ENCODE data around the gene RASL12.

Gene RASL12

DNA sequence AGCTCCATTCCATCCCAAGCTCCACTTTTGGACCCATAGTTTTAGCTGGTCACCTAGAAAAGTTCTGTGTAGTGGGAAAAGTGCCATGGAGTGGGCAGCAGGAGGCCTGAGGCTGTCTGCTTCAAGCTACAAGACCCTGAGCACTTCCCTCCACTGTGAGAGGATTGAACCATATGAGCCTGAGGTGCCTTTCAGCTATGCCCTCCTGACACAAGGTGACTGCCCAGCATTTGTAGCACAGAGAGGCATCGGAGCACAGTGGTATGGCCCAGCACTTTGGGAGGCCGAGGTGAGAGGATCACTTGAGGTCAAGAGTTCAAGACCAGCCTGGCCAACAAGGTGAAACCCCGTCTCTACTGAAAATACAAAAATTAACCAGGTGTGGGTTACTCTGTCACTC, 4.8 kb upstream of the RASL12 start:
- no peak for DNase-seq (ENCODE audit: low read depth)
- TF ChIP-seq, protein P1, sequence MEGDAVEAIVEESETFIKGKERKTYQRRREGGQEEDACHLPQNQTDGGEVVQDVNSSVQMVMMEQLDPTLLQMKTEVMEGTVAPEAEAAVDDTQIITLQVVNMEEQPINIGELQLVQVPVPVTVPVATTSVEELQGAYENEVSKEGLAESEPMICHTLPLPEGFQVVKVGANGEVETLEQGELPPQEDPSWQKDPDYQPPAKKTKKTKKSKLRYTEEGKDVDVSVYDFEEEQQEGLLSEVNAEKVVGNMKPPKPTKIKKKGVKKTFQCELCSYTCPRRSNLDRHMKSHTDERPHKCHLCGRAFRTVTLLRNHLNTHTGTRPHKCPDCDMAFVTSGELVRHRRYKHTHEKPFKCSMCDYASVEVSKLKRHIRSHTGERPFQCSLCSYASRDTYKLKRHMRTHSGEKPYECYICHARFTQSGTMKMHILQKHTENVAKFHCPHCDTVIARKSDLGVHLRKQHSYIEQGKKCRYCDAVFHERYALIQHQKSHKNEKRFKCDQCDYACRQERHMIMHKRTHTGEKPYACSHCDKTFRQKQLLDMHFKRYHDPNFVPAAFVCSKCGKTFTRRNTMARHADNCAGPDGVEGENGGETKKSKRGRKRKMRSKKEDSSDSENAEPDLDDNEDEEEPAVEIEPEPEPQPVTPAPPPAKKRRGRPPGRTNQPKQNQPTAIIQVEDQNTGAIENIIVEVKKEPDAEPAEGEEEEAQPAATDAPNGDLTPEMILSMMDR (conservative IDR thresholded peaks at IDR 0.05; ENCODE audit: low read depth, low read length) = no peak
- no peak overlapping the region for H3K4me3 ChIP-seq (ENCODE audit: low read depth, low read length)

- DNase-seq (ENCODE audit: low read depth) = no peak
- no peak overlapping the region for H3K4me3 ChIP-seq (ENCODE audit: low read depth, low read length)
- TF ChIP-seq, protein P1 (conservative IDR thresholded peaks at IDR 0.05; ENCODE audit: low read depth, low read length) = no peak
Observed at GRCh38 chr15:65072027-65072426, 4.2 kb upstream of the RASL12 start.

GRCh38 chr15:65071381-65071811, 3.6 kb upstream of the RASL12 start:
- TF ChIP-seq, protein P1 (conservative IDR thresholded peaks at IDR 0.05; ENCODE audit: low read depth, low read length) = no peak
- H3K4me3 ChIP-seq (ENCODE audit: low read depth, low read length) = no peak overlapping the region
- DNase-seq (ENCODE audit: low read depth) = no peak

DNA sequence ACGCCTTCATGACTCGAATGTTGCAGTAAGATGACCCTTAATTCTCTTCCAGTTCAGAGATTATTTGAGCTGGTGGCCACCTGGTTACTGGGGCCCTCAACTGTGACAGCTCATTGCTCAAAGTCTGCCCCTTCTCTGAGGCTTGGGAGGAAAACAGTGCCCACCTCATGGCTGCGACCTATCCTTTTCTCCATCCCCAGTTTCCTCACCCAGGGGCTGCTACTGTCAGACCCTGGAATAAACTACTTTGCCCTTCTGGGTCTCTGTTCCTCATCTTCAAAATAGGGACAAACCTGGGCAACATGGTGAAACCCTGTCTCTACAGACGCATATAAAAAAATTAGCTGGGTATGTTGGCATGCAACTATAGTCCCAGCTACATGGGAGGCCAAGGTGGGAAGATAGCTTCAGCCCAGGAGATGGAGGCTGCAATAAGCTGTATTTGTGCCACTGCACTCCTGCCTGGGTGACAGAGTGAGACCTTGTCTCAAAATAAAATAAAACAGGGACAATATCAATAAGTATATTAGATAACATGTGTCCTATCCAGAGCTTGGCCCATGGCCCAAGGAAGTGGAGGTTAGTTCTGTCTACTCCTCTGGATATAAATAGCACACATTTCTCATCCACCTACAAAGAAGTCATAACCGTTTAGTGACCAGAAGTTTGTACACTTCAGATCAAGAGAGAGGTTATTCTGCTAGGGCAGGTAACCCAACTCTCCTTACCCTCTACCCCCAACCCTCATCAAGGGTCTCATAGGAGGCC, 2.2 kb upstream of the RASL12 start:
- TF ChIP-seq, protein P1 (conservative IDR thresholded peaks at IDR 0.05; ENCODE audit: low read depth, low read length) = no peak
- no peak overlapping the region for H3K4me3 ChIP-seq (ENCODE audit: low read depth, low read length)

GRCh38 chr15:65069179-65069578, 1.4 kb upstream of the RASL12 start:
- peak; percentile 82 for DNase-seq (ENCODE audit: low read depth)
- TF ChIP-seq, protein P1 (conservative IDR thresholded peaks at IDR 0.05; ENCODE audit: low read depth, low read length) = no peak
- H3K4me3 ChIP-seq (ENCODE audit: low read depth, low read length) = no peak overlapping the region

More for the DNA sequence above, 2.2 kb upstream of the RASL12 start:
- DNase-seq (ENCODE audit: low read depth) = no peak

GRCh38 chr15:65068403-65068788, 605 bp upstream of the RASL12 start:
- TF ChIP-seq, protein P1 (conservative IDR thresholded peaks at IDR 0.05; ENCODE audit: low read depth, low read length) = no peak
- no peak for DNase-seq (ENCODE audit: low read depth)
- H3K4me3 ChIP-seq (ENCODE audit: low read depth, low read length) = no peak overlapping the region

DNA sequence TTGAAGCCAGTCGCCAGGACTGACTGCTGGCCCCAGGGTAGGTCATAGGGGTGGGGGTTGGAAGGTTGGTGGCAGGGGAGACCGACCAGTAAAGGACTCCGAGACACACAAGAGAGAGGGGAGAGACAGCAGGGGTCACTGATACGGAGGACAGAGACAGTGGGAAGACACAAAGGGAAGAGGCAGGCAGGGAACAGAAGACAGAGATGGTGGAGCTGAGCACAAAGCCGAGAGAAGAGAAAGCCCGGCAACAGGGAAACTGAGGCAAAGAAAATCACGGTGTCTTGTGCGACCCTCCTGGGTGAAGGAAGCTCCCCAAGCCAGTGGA, 510 bp downstream of the RASL12 start:
- TF ChIP-seq, protein P1 (conservative IDR thresholded peaks at IDR 0.05; ENCODE audit: low read depth, low read length) = no peak
- peak overlapping the region; percentile 17 for H3K4me3 ChIP-seq (ENCODE audit: low read depth, low read length)

More for the DNA sequence above, 510 bp downstream of the RASL12 start:
- no peak for DNase-seq (ENCODE audit: low read depth)
